ENCODE measurements around the gene CHIC2. TPM values are rescaled to one million over a fixed set of nuclear protein-coding genes. Genes with fewer than 3 reads are reported as not detected.

The CHIC2 gene
- total and polyA plus RNA-seq, 2 donors (not counting 1 experiment from before 2014, with no cell fraction given) = 39.4 to 52.0 TPM

GRCh38 chr4:54017974-54018373 lies 46.4 kb downstream of the CHIC2 start:
- Histone ChIP-seq H3K4me1 (ENCODE audit: control insufficient read depth, extremely low read depth, insufficient read depth, low read length) (peaks cover 2% of the 10 kb centered on the region), H3K79me2 (ENCODE audit: control insufficient read depth, insufficient read depth, low read length) (peaks cover 50% of the 10 kb centered on the region)
- TF ChIP-seq, protein P1, sequence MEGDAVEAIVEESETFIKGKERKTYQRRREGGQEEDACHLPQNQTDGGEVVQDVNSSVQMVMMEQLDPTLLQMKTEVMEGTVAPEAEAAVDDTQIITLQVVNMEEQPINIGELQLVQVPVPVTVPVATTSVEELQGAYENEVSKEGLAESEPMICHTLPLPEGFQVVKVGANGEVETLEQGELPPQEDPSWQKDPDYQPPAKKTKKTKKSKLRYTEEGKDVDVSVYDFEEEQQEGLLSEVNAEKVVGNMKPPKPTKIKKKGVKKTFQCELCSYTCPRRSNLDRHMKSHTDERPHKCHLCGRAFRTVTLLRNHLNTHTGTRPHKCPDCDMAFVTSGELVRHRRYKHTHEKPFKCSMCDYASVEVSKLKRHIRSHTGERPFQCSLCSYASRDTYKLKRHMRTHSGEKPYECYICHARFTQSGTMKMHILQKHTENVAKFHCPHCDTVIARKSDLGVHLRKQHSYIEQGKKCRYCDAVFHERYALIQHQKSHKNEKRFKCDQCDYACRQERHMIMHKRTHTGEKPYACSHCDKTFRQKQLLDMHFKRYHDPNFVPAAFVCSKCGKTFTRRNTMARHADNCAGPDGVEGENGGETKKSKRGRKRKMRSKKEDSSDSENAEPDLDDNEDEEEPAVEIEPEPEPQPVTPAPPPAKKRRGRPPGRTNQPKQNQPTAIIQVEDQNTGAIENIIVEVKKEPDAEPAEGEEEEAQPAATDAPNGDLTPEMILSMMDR (conservative IDR thresholded peaks at IDR 0.05 in 1 of 2, IDR thresholded peaks at IDR 0.05 in 1 of 2; ENCODE audit: low read depth in 1 of 2, low read length in 2 of 2) = no peak
- TF ChIP-seq EZH2 (IDR thresholded peaks at IDR 0.05; ENCODE audit: low read length, missing control alignments) = no peak

DNA sequence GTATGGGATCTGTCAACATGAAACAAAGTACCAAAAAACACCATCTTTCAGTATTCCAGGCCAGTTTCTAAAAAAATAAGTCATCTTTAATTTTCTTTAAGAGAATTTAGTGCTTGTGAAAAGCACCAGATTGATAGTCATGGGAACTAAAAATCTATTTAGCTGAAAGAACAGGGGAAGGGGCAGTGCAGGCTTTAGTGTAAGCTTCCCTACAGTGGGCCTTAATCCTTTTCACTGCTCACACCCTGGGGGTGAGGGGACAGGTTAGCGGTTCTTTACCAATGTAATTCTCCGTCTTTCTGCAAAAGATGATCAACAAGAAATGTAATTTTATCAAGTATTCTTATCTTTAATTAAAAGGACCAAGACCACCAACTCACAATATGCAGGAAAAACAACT lies 47.1 kb downstream of the CHIC2 start:
- H3K4me3 ChIP-seq (replicated peaks in 1 of 4; ENCODE audit: control extremely low read depth in 1 of 4, insufficient read depth in 1 of 4, low read depth in 3 of 4, low read length in 4 of 4) = no peak overlapping the region
- H3K9me3 ChIP-seq (ENCODE audit: control insufficient read depth, insufficient read depth, low read depth, low read length) = no peaks in the 10 kb centered on the region
- H3K9ac ChIP-seq (ENCODE audit: insufficient read depth, low read length) = no peak overlapping the region
- H2AFZ ChIP-seq (ENCODE audit: low read length) = no peak overlapping the region
- no peaks in the 10 kb centered on the region for H3K27me3 ChIP-seq (ENCODE audit: control insufficient read depth, insufficient read depth, low read length)
- no peak for DNase-seq (ENCODE audit: low read depth in 2 of 2)
- no peak overlapping the region for H3K27ac ChIP-seq (ENCODE audit: insufficient read depth, low read length)
- no peak for TF ChIP-seq EZH2 (IDR thresholded peaks at IDR 0.05; ENCODE audit: low read length, missing control alignments)
- TF ChIP-seq, protein P1 (conservative IDR thresholded peaks at IDR 0.05 in 1 of 2, IDR thresholded peaks at IDR 0.05 in 1 of 2; ENCODE audit: low read depth in 1 of 2, low read length in 2 of 2) = no peak
- H3K4me1 ChIP-seq (ENCODE audit: control insufficient read depth, extremely low read depth, insufficient read depth, low read length) = no peaks in the 10 kb centered on the region
- no peak overlapping the region for H3K4me2 ChIP-seq (ENCODE audit: extremely low read depth, insufficient read depth, low read length)
- peaks cover 44% of the 10 kb centered on the region for H3K79me2 ChIP-seq (ENCODE audit: control insufficient read depth, insufficient read depth, low read length)
- no peaks in the 10 kb centered on the region for H4K20me1 ChIP-seq (ENCODE audit: control insufficient read depth, extremely low read depth, insufficient read depth, low read length)
- no peaks in the 10 kb centered on the region for H3K36me3 ChIP-seq (ENCODE audit: control insufficient read depth, insufficient read depth, low read length)

More at GRCh38 chr4:54017974-54018373, 46.4 kb downstream of the CHIC2 start:
- no peak for DNase-seq (ENCODE audit: low read depth in 2 of 2)
- no peak overlapping the region for H3K4me3 ChIP-seq (replicated peaks in 1 of 4; ENCODE audit: control extremely low read depth in 1 of 4, insufficient read depth in 1 of 4, low read depth in 3 of 4, low read length in 4 of 4)
- no peaks in the 10 kb centered on the region for H3K9me3 ChIP-seq (ENCODE audit: control insufficient read depth, insufficient read depth, low read depth, low read length)
- H3K36me3 ChIP-seq (ENCODE audit: control insufficient read depth, insufficient read depth, low read length) = no peaks in the 10 kb centered on the region
- H4K20me1 ChIP-seq (ENCODE audit: control insufficient read depth, extremely low read depth, insufficient read depth, low read length) = no peaks in the 10 kb centered on the region
- no peak overlapping the region for H3K4me2 ChIP-seq (ENCODE audit: extremely low read depth, insufficient read depth, low read length)
- H3K9ac ChIP-seq (ENCODE audit: insufficient read depth, low read length) = no peak overlapping the region
- H3K27me3 ChIP-seq (ENCODE audit: control insufficient read depth, insufficient read depth, low read length) = no peaks in the 10 kb centered on the region
- H3K27ac ChIP-seq (ENCODE audit: insufficient read depth, low read length) = no peak overlapping the region
- H2AFZ ChIP-seq (ENCODE audit: low read length) = no peak overlapping the region

DNA sequence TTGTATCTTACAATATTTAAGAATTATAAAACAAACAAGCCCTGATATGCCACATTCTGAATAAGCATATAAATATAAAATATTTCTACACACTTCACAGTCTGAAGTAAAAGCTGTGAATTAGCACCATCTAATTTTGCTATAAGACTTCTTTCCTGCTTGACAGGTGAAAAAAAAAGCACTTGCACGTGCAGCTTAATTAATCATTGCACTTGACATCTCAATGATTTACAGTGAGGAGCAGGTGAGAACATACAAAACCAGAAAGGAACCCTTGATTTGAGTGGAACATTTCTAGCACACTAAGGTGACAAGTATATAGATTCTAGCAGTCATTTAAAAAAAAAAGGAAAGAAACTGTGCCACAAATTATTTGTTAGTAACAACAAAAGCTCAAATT lies 47.9 kb downstream of the CHIC2 start:
- Histone ChIP-seq H4K20me1 (ENCODE audit: control insufficient read depth, extremely low read depth, insufficient read depth, low read length) (no peaks in the 10 kb centered on the region), H3K27ac (ENCODE audit: insufficient read depth, low read length) (no peak overlapping the region), H3K4me2 (ENCODE audit: extremely low read depth, insufficient read depth, low read length) (no peak overlapping the region), H3K4me1 (ENCODE audit: control insufficient read depth, extremely low read depth, insufficient read depth, low read length) (no peaks in the 10 kb centered on the region), H3K4me3 (replicated peaks in 1 of 4; ENCODE audit: control extremely low read depth in 1 of 4, insufficient read depth in 1 of 4, low read depth in 3 of 4, low read length in 4 of 4) (no peak overlapping the region), H3K36me3 (ENCODE audit: control insufficient read depth, insufficient read depth, low read length) (no peaks in the 10 kb centered on the region), H2AFZ (ENCODE audit: low read length) (no peak overlapping the region), H3K79me2 (ENCODE audit: control insufficient read depth, insufficient read depth, low read length) (peaks cover 37% of the 10 kb centered on the region), H3K9ac (ENCODE audit: insufficient read depth, low read length) (no peak overlapping the region), H3K9me3 (ENCODE audit: control insufficient read depth, insufficient read depth, low read depth, low read length) (no peaks in the 10 kb centered on the region), H3K27me3 (ENCODE audit: control insufficient read depth, insufficient read depth, low read length) (no peaks in the 10 kb centered on the region)
- TF ChIP-seq EZH2 (IDR thresholded peaks at IDR 0.05; ENCODE audit: low read length, missing control alignments) = no peak
- TF ChIP-seq, protein P1 (conservative IDR thresholded peaks at IDR 0.05 in 1 of 2, IDR thresholded peaks at IDR 0.05 in 1 of 2; ENCODE audit: low read depth in 1 of 2, low read length in 2 of 2) = no peak
- no peak for DNase-seq (ENCODE audit: low read depth in 2 of 2)

Measured in fibroblast of lung (primary cell).